Urinary bladder (tissue), 4 donors: Measurements from ENCODE around the gene QSOX2. TPM values are rescaled to one million over a fixed set of nuclear protein-coding genes. Genes with fewer than 3 reads are reported as not detected.

ENCODE experiments used
- DNase-seq: peaks from one replicate; pipeline ENCODE4 v3.0.0-alpha.2; 2015; ENCODE audit errors: extremely low spot score
- H3K27ac ChIP-seq: one replicate; pipeline ENCODE4 v1.5.1; 2013; ENCODE audit warnings: low read depth, mild to moderate bottlenecking, moderate library complexity
- H3K36me3 ChIP-seq: one replicate; pipeline ENCODE4 v1.6.1; 2013; ENCODE audit warnings: mild to moderate bottlenecking, moderate library complexity; ENCODE audit not compliant: insufficient read depth
- H3K4me1 ChIP-seq: one replicate; pipeline ENCODE4 v1.6.1; 2013; ENCODE audit warnings: mild to moderate bottlenecking, moderate library complexity; ENCODE audit not compliant: insufficient read depth
- H3K4me3 ChIP-seq: one replicate; pipeline ENCODE4 v1.5.1; 2013; ENCODE audit warnings: low read depth, low read length
- WGBS: extraction: QIAGEN DNeasy Blood & Tissue Kit; methylation state at CpG from one replicate; pipeline ENCODE4 v1.1.7; 2013; 5-methylcytosine and 5-hydroxymethylcytosine counted together
- polyA plus RNA-seq: library from polyadenylated mRNA; stranded (reverse); fragments of 200-250 nt; gene quantifications from one replicate; pipeline ENCODE4 v1.2.3, GENCODE V29; 2013
- total RNA-seq: library from RNA; depleted of rRNA; stranded (reverse); fragments of >200 nt; gene quantifications from one replicate; pipeline ENCODE4 v1.2.3, GENCODE V29; 2014
- donor health status: healthy with polysubstance abuse.
- donor health status: healthy.

Gene QSOX2
- total and polyA plus RNA-seq, 2 donors, result 7.6 to 7.8 TPM

- no peak for DNase-seq
- Histone ChIP-seq H3K27ac (no peak overlapping the region), H3K4me1 (no peaks in the 10 kb centered on the region), H3K4me3 (no peak overlapping the region), H3K36me3 (no peaks in the 10 kb centered on the region)
- WGBS, result 61% methylated on average over 12 of the region's 12 CpGs
Observed at GRCh38 chr9:136255166-136255538, 9.5 kb upstream of the QSOX2 start.

- no peaks in the 10 kb centered on the region for H3K36me3 ChIP-seq
- H3K4me3 ChIP-seq, result no peak overlapping the region
- no peak overlapping the region for H3K27ac ChIP-seq
- no peak for DNase-seq
- WGBS, result 58% methylated on average over 25 of the region's 25 CpGs
- H3K4me1 ChIP-seq, result no peaks in the 10 kb centered on the region
Observed at GRCh38 chr9:136254381-136255165, 9.0 kb upstream of the QSOX2 start.

- Histone ChIP-seq H3K4me1 (no peaks in the 10 kb centered on the region), H3K4me3 (no peak overlapping the region)
- WGBS, result 76% methylated on average over 32 of the region's 32 CpGs
Observed at GRCh38 chr9:136253246-136254130, 7.9 kb upstream of the QSOX2 start.

GRCh38 chr9:136252846-136253245, 7.2 kb upstream of the QSOX2 start:
- DNase-seq, result no peak
- Histone ChIP-seq H3K4me1 (no peaks in the 10 kb centered on the region), H3K4me3 (no peak overlapping the region), H3K36me3 (no peaks in the 10 kb centered on the region), H3K27ac (no peak overlapping the region)
- 90% methylated on average over 10 of the region's 10 CpGs for WGBS

More at GRCh38 chr9:136253246-136254130, 7.9 kb upstream of the QSOX2 start:
- no peak for DNase-seq
- Histone ChIP-seq H3K27ac (no peak overlapping the region), H3K36me3 (no peaks in the 10 kb centered on the region)

GRCh38 chr9:136252281-136252680, 6.7 kb upstream of the QSOX2 start:
- Histone ChIP-seq H3K4me3 (no peak overlapping the region), H3K4me1 (no peaks in the 10 kb centered on the region), H3K36me3 (no peaks in the 10 kb centered on the region), H3K27ac (no peak overlapping the region)
- no peak for DNase-seq
- WGBS, result 92% methylated on average over 29 of the region's 29 CpGs

GRCh38 chr9:136251264-136252115, 5.9 kb upstream of the QSOX2 start:
- WGBS, result 92% methylated on average over 46 of the region's 50 CpGs
- DNase-seq, result no peak

GRCh38 chr9:136250676-136251075, 5.1 kb upstream of the QSOX2 start:
- Histone ChIP-seq H3K4me1 (no peaks in the 10 kb centered on the region), H3K27ac (no peak overlapping the region), H3K4me3 (no peak overlapping the region), H3K36me3 (no peaks in the 10 kb centered on the region)
- WGBS, result 49% methylated on average over 10 of the region's 10 CpGs
- DNase-seq, result no peak

More at GRCh38 chr9:136251264-136252115, 5.9 kb upstream of the QSOX2 start:
- no peak overlapping the region for H3K4me3 ChIP-seq
- no peaks in the 10 kb centered on the region for H3K36me3 ChIP-seq
- no peak overlapping the region for H3K27ac ChIP-seq
- no peaks in the 10 kb centered on the region for H3K4me1 ChIP-seq

GRCh38 chr9:136249877-136250559, 4.4 kb upstream of the QSOX2 start:
- Histone ChIP-seq H3K4me3 (no peak overlapping the region), H3K27ac (no peak overlapping the region), H3K36me3 (no peaks in the 10 kb centered on the region), H3K4me1 (no peaks in the 10 kb centered on the region)
- WGBS, result 28% methylated on average over 30 of the region's 30 CpGs
- no peak for DNase-seq

GRCh38 chr9:136248951-136249876, 3.6 kb upstream of the QSOX2 start:
- H3K4me1 ChIP-seq, result no peaks in the 10 kb centered on the region
- H3K36me3 ChIP-seq, result no peaks in the 10 kb centered on the region
- DNase-seq, result no peak
- WGBS, result 58% methylated on average over 30 of the region's 30 CpGs
- H3K27ac ChIP-seq, result no peak overlapping the region
- H3K4me3 ChIP-seq, result no peak overlapping the region

- WGBS, result 77% methylated on average over 24 of the region's 24 CpGs
- Histone ChIP-seq H3K4me1 (no peaks in the 10 kb centered on the region), H3K4me3 (no peak overlapping the region), H3K27ac (no peak overlapping the region), H3K36me3 (no peaks in the 10 kb centered on the region)
- no peak for DNase-seq
Observed at GRCh38 chr9:136247947-136248637, 2.5 kb upstream of the QSOX2 start.

- Histone ChIP-seq H3K4me1 (no peaks in the 10 kb centered on the region), H3K4me3 (no peak overlapping the region), H3K27ac (no peak overlapping the region), H3K36me3 (no peaks in the 10 kb centered on the region)
- no peak for DNase-seq
- 44% methylated on average over 9 of the region's 9 CpGs for WGBS
Observed at GRCh38 chr9:136247551-136247916, 1.9 kb upstream of the QSOX2 start.
